Measurements from ENCODE around the gene STOX1.
"Not testable (repeated sequence)": the region's sequence is repeated elsewhere in the genome, so short reads cannot be mapped to it uniquely, and the experiment has no call there.

Gene STOX1

DNA sequence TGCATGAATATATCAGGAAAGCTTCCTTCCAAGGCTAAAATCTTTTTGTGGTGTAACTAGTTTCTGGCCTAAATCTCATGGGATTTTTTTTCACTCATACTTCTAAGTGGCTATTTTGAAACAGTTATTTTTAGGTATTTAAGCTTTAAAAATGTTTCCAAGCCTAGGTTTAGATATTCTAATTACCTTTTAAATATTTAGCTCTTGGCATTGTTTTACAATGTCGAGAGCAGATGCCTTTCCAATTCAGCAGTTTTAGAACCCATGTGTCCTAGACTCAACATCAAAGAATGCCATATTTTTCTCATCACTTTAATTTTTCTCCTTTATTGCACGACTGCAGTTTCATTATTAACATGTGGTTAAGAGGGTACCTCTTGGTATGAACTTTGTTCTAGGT is 27.1 kb upstream of the STOX1 start:
- TF ChIP-seq POU2F2 (IDR thresholded peaks at IDR 0.05; ENCODE audit: low read depth, low read length) (no peak), TAF1 (IDR thresholded peaks at IDR 0.05; ENCODE audit: low read depth, low read length) (no peak), SPI1 (IDR thresholded peaks at IDR 0.05; ENCODE audit: low read depth, low read length) (no peak), PAX5 (IDR thresholded peaks at IDR 0.05; ENCODE audit: insufficient read depth, low read length, severe bottlenecking) (no peak), POLR2A (IDR thresholded peaks at IDR 0.05; ENCODE audit: low read depth, low read length) (no peak), POLR2AphosphoS5 (IDR thresholded peaks at IDR 0.05; ENCODE audit: low read depth, low read length) (no peak)
- FAIRE-seq = no peak
- no peak for DNase-seq (ENCODE audit: insufficient read length, low spot score)

DNA sequence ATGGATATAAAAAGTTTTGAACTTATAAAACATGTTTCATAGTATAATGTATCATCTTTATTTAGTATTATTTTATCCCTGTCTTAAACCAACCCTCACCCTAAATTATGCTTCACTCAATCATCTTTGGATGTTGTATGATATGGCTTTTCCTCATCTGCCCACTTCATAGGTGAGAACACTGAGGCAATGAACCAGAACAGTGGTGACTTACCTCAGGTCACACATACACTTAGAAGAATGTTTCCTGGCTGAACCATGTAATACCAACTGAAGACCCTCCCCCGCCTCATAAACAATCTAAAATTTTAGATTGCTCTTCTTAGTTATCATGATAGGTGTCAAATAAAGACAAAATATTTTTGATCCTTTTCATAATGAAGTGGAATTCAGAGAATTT is 22.6 kb upstream of the STOX1 start:
- TF ChIP-seq SPI1 (IDR thresholded peaks at IDR 0.05; ENCODE audit: low read depth, low read length) (no peak), POU2F2 (IDR thresholded peaks at IDR 0.05; ENCODE audit: low read depth, low read length) (no peak), POLR2AphosphoS5 (IDR thresholded peaks at IDR 0.05; ENCODE audit: low read depth, low read length) (no peak), POLR2A (IDR thresholded peaks at IDR 0.05; ENCODE audit: low read depth, low read length) (no peak), TAF1 (IDR thresholded peaks at IDR 0.05; ENCODE audit: low read depth, low read length) (no peak), PAX5 (IDR thresholded peaks at IDR 0.05; ENCODE audit: insufficient read depth, low read length, severe bottlenecking) (no peak)
- FAIRE-seq (no peak), DNase-seq (ENCODE audit: insufficient read length, low spot score) (no peak)

DNA sequence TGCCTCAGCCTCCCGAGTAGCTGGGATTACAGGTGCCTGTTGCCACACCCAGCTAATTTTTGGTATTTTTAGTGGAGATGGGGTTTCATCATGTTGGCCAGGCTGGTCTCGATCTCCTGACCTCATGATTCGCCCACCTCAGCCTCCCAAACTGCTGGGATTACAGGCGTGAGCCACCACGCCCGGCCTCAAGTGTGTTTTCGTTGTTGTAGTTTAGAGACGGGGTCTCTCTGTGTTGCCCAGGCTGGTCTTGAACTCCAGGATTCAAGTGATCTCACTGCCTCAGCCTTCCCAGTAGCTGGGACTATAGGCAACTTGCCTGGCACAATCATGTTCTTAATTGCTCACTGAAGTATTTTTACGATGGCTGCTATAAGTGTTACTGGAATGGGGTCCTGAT is 16.5 kb upstream of the STOX1 start:
- DNase-seq (ENCODE audit: insufficient read length, low spot score); FAIRE-seq: not testable (repeated sequence)

DNA sequence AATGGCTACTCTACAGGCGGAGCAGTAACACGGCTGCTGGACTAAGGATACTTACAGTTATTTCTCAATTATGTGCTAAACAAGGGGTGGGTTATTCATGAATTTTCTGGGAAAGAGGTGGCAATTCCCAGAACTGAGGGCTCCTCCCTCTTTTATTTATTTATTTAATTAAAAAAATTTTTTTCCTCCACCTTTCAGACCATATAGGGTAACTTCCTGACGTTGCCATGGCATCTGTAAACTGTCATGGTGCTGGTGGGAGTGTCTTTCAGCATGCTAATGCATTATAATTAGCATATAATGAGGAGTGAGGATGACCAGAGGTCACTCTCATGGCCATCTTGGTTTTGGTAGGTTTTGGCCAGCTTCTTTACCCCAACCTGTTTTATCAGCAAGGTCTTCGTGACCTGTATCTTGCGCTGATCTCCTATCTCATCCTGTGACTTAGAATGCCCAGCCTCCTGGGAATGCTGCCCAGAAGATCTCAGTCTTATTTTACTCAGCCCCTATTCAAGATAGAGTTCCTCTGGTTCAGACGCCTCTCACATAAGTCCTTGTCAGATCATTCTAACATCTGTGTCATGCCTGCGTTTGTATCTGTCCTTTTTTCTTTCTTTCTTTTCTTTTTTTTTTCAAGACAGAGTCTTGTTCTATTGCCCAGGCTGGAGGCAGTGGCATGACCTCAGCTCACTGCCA is 15.9 kb upstream of the STOX1 start:
- no peak for FAIRE-seq
- DNase-seq (ENCODE audit: insufficient read length, low spot score) = no peak
- TF ChIP-seq POU2F2 (IDR thresholded peaks at IDR 0.05; ENCODE audit: low read depth, low read length) (no peak), TAF1 (IDR thresholded peaks at IDR 0.05; ENCODE audit: low read depth, low read length) (no peak), SPI1 (IDR thresholded peaks at IDR 0.05; ENCODE audit: low read depth, low read length) (no peak), POLR2A (IDR thresholded peaks at IDR 0.05; ENCODE audit: low read depth, low read length) (no peak), PAX5 (IDR thresholded peaks at IDR 0.05; ENCODE audit: insufficient read depth, low read length, severe bottlenecking) (no peak), POLR2AphosphoS5 (IDR thresholded peaks at IDR 0.05; ENCODE audit: low read depth, low read length) (no peak)

DNA sequence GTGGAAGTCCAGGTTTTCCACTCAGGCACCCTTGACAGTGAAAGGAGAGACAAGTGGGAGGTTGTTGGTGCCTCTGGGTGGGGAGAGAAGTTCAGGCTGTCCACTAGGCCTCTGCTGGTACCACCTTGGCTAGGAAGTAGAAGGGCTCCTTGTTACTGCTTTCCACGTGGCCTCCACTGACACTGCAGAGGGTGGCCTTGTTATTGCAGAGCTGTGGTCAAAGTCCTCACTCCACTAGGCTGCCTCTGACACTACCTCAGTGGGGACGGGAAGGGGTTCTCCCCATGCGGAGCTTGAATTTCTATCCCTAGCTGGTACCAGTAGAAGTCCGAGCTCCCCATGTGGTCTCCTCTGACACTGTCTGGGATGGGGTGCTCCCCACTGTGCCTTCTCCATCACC is 14.9 kb upstream of the STOX1 start:
- no peak for DNase-seq (ENCODE audit: insufficient read length, low spot score)
- TF ChIP-seq POLR2A (IDR thresholded peaks at IDR 0.05; ENCODE audit: low read depth, low read length) (no peak), POLR2AphosphoS5 (IDR thresholded peaks at IDR 0.05; ENCODE audit: low read depth, low read length) (no peak), TAF1 (IDR thresholded peaks at IDR 0.05; ENCODE audit: low read depth, low read length) (no peak)
- FAIRE-seq = no peak

DNA sequence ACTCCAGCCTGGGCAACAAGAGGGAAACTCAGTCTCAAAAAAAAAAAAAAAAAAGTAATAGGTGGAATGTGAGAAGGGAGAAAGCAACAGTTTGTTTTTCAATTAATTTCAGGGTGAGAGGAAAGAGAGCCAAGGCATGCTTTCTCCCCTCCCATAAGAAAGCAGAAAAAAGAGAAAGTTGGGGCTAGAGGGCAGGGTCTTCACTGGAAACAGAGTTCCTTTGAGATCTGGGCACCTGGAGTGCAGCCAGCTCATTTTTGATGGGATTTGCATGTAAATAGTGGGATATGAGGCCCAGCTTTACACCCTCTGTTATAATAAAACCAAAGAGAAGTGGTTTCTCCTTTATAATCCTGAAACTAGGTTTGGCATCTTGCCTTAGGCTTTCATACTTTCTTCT is 13.8 kb upstream of the STOX1 start:
- DNase-seq (ENCODE audit: insufficient read length, low spot score) = no peak
- TF ChIP-seq SPI1 (IDR thresholded peaks at IDR 0.05; ENCODE audit: low read depth, low read length) (no peak), PAX5 (IDR thresholded peaks at IDR 0.05; ENCODE audit: insufficient read depth, low read length, severe bottlenecking) (no peak), TAF1 (IDR thresholded peaks at IDR 0.05; ENCODE audit: low read depth, low read length) (no peak), POLR2A (IDR thresholded peaks at IDR 0.05; ENCODE audit: low read depth, low read length) (no peak), POU2F2 (IDR thresholded peaks at IDR 0.05; ENCODE audit: low read depth, low read length) (no peak), POLR2AphosphoS5 (IDR thresholded peaks at IDR 0.05; ENCODE audit: low read depth, low read length) (no peak)

DNA sequence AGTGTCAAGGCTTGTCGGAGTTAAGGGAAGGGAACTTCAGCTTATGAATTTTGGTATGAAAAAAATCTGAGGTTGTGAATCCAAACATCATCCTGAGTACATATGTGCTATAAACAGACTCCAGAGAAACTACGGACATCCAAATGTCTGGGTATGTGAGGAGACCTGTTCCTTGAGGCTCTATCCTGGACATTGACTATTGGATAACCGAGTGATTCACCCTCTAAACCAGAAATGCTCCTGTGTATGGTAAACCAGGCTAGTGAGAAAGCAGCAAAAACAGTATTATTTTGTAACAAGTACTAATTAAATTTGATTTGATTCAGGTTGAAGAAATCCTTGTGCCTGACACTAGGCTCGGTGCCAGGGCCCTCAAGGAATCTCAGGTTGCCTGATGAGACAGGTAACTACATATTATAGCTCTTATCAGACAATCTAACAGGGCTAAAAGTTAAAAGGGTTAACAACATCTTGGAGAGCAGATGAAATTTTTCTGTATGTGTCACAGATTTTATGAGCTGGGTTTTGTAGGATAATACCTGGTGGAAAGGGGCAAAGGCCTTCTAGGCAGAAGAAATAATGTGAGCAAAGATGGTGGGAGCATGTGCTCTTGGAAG is 10.4 kb upstream of the STOX1 start:
- FAIRE-seq = no peak
- DNase-seq (ENCODE audit: insufficient read length, low spot score) = no peak
- no peak for TF ChIP-seq POLR2AphosphoS5 (IDR thresholded peaks at IDR 0.05; ENCODE audit: low read depth, low read length)
- TF ChIP-seq PAX5 (IDR thresholded peaks at IDR 0.05; ENCODE audit: insufficient read depth, low read length, severe bottlenecking) = no peak
- TF ChIP-seq SPI1 (IDR thresholded peaks at IDR 0.05; ENCODE audit: low read depth, low read length) = no peak
- TF ChIP-seq TAF1 (IDR thresholded peaks at IDR 0.05; ENCODE audit: low read depth, low read length) = no peak
- TF ChIP-seq POU2F2 (IDR thresholded peaks at IDR 0.05; ENCODE audit: low read depth, low read length) = no peak
- TF ChIP-seq POLR2A (IDR thresholded peaks at IDR 0.05; ENCODE audit: low read depth, low read length) = no peak

More for the DNA sequence above, 13.8 kb upstream of the STOX1 start:
- FAIRE-seq = no peak

DNA sequence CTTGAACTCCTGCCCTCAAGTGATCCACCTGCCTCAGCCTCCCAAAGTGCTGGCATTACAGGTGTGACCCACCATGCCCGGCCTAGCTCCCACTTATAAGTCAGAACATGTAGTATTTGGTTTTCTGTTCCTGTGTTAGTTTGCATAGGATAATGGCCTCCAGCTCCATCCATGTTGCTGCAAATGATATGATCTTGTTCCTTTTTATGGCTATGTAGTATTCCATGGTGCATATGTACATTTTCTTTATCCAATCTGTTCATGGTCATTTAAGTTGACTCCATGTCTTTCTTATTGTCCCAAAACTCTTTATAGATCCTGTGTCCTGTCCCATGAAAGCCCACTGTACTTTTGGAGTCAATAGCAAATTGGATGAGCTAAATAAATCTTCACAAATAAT is 7.0 kb upstream of the STOX1 start:
- not testable (repeated sequence) for FAIRE-seq

DNA sequence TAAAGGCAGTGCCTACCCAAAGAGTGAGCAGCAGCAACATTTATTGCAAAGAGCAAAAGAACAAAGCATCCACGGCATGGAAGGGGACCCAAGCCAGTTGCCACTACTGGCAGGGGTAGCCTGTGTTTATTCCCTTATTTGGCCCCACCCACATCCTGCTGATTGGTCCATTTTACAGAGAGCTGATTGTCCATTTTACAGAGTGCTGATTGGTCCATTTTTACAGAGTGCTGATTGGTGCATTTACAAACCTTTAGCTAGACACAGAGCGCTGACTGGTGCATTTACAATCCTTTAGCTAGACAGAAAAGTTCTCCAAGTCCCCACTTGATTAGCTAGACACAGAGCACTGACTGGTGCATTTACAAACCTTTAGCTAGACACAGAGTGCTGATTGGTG is 4.7 kb upstream of the STOX1 start:
- DNase-seq (ENCODE audit: insufficient read length, low spot score); FAIRE-seq: not testable (repeated sequence)

More for the DNA sequence above, 7.0 kb upstream of the STOX1 start:
- DNase-seq (ENCODE audit: insufficient read length, low spot score) = not testable (repeated sequence)

DNA sequence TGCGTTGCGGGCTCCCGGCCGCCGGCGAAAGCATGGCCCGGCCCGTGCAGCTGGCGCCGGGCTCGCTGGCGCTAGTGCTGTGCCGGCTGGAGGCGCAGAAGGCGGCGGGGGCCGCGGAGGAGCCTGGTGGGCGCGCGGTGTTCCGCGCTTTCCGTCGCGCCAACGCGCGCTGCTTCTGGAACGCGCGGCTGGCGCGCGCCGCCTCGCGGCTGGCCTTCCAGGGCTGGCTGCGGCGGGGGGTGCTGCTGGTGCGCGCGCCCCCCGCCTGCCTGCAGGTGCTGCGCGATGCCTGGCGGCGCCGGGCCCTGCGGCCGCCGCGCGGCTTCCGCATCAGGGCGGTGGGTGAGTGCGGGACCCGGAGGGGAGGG is 245 bp downstream of the STOX1 start:
- not testable (repeated sequence) for FAIRE-seq

DNA sequence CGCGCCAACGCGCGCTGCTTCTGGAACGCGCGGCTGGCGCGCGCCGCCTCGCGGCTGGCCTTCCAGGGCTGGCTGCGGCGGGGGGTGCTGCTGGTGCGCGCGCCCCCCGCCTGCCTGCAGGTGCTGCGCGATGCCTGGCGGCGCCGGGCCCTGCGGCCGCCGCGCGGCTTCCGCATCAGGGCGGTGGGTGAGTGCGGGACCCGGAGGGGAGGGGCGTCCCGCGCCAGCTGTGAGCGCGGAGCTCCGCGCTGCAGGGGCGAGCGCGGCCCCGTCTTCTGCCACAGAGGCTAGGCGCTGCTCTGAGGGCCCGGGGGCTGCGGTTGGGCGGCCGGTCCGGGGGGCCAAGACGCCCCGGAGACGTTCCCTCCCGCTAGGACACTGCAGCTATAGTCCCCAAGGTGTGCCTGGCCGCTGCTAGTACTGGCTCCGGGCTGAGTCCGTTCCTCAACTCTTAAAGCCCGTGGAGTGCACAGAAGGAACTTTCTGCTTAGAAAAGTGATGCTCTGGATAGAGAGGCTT is 811 bp downstream of the STOX1 start:
- not testable (repeated sequence) for DNase-seq (ENCODE audit: insufficient read length, low spot score); FAIRE-seq

More for the DNA sequence above, 245 bp downstream of the STOX1 start:
- not testable (repeated sequence) for DNase-seq (ENCODE audit: insufficient read length, low spot score)
